Pancreas (tissue), 10 donors: ENCODE measurements around the gene EPS8. TPM values are rescaled to one million over a fixed set of nuclear protein-coding genes. Genes with fewer than 3 reads are reported as not detected.

ENCODE experiments used
- ATAC-seq, 4 donors: fragments of 200-7000 bp; cut with Tn5 transposase; one replicate each; pipeline versions ENCODE4 v1.8.0 to v1.9.1; 2020; ENCODE audit warnings: mild to moderate bottlenecking in 4 of 4, moderate library complexity in 4 of 4
- DNase-seq, 6 donors: peaks; one replicate each; pipeline ENCODE4 v3.0.0-alpha.2; 2020
- FAIRE-seq: peaks from 2 replicates; lab custom pipeline; 2012; peaks lifted over from hg19 to GRCh38; lab: Jason Lieb, UNC
- H3K27ac ChIP-seq, 4 donors: fragments of 200-600 bp; sonication (generic); 1 replicate in 3 of 4; 2 replicates in 1 of 4; pipeline versions ENCODE4 v1.5.0 to v1.8.0; 2020
- H3K27me3 ChIP-seq, 4 donors: fragments of 200-600 bp; one replicate each; pipeline ENCODE4 v1.8.0; 2021
- H3K36me3 ChIP-seq, 3 donors: fragments of 200-600 bp; sonication (generic) in 1 of 3; one replicate each; pipeline versions ENCODE4 v1.5.0 to v1.8.0; 2020 to 2021
- H3K4me1 ChIP-seq, 3 donors: fragments of 200-600 bp; one replicate each; pipeline ENCODE4 v1.8.0; 2021
- H3K4me3 ChIP-seq, 4 donors: fragments of 200-600 bp; sonication (generic) in 2 of 4; one replicate each; pipeline versions ENCODE4 v1.5.0 to v1.8.0; 2020 to 2021
- H3K9me3 ChIP-seq, 4 donors: fragments of 200-600 bp; one replicate each; pipeline ENCODE4 v1.8.0; 2021
- WGBS, 2 donors: extraction: QIAGEN DNeasy Blood & Tissue Kit; methylation state at CpG; one replicate each; pipeline ENCODE4 v1.1.7; 2013; 5-methylcytosine and 5-hydroxymethylcytosine counted together
- intact Hi-C, 3 donors: fragments of 100-400 bp; cut with DNase I; formaldehyde crosslinking; loops; one replicate each; pipeline versions ENCODE4 v1.11.1 to v1.14.2; 2022
- polyA plus RNA-seq, 2 donors: library from polyadenylated mRNA; stranded (reverse); fragments of 200-250 nt; gene quantifications; one replicate each; pipeline ENCODE4 v1.2.3, GENCODE V29; 2013
- total RNA-seq, 6 donors: library from RNA; stranded (reverse); fragmentation: NEBNext Ultra II Directional in 4 of 6; extraction: Animal tissue kit (Norgen Biotek cat#: 25700) in 4 of 6; gene quantifications; one replicate each; pipeline versions ENCODE4 v1.2.1 to v1.2.4, GENCODE V29; 2021 to 2023
- TF ChIP-seq, protein P1 (sequence below), 4 donors: fragments of 200-600 bp; sonication (generic) in 3 of 4; IDR thresholded peaks; one replicate each; pipeline versions ENCODE4 v1.5.0 to v1.8.0; 2021; ENCODE audit warnings: antibody characterized with exemption in 4 of 4
- donor health status: healthy with polysubstance abuse.
- donor health status: DM: no; HTN: no; CAD: no; lungs with moderate emphysema.
- donor health status: DM: no; HTN: no; CAD: no.
- donor health status: control.
- donor health status: control.
- donor health status: Bipolar disorder and iron deficiency.
- donor health status: DM: yes; HTN: yes; CAD: no.
- donor health status: DM: no; HTN: no; CAD: no.
- donor health status: DM: no; HTN: no; CAD: no.
- donor health status: DM: yes; HTN: yes; CAD: no.

EPS8 gene
- total and polyA plus RNA-seq, 8 donors, result 8.2 to 26.7 (median 10.6) TPM

- TF ChIP-seq, protein P1, sequence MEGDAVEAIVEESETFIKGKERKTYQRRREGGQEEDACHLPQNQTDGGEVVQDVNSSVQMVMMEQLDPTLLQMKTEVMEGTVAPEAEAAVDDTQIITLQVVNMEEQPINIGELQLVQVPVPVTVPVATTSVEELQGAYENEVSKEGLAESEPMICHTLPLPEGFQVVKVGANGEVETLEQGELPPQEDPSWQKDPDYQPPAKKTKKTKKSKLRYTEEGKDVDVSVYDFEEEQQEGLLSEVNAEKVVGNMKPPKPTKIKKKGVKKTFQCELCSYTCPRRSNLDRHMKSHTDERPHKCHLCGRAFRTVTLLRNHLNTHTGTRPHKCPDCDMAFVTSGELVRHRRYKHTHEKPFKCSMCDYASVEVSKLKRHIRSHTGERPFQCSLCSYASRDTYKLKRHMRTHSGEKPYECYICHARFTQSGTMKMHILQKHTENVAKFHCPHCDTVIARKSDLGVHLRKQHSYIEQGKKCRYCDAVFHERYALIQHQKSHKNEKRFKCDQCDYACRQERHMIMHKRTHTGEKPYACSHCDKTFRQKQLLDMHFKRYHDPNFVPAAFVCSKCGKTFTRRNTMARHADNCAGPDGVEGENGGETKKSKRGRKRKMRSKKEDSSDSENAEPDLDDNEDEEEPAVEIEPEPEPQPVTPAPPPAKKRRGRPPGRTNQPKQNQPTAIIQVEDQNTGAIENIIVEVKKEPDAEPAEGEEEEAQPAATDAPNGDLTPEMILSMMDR (IDR thresholded peaks at IDR 0.05), result no peak
- DNase-seq, result no peak
Observed at GRCh38 chr12:15830538-15830937, 41.4 kb upstream of the EPS8 start.

DNA sequence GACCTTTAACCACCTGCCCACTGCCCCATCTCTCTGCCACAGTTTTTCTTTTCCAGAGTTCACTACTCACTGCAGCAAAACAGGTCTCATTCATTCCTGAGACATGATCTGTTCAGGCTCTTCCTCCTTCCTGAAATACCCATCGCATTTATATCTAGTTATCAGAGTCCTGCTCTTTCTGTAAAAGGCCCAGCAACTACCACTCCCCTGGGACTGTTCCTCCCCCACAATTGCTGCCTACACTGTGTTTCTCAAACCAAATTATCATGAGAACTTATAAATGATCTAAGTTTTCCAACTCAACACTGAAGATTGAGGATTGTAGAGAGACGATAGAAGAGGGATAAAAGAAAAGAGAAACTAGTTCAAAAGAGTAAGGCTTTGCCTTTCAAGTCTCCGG lies 40.8 kb upstream of the EPS8 start:
- intact Hi-C loops, result no loop called here
- no peaks in the 10 kb centered on the region for H3K36me3 ChIP-seq
- FAIRE-seq (no peak), ATAC-seq (peak in 2 of 4 donors; percentile 18 to 33), DNase-seq (no peak)
- no peak overlapping the region for H3K4me3 ChIP-seq
- WGBS, 2 donors, result 74 to 81% methylated on average over 3 of the region's 3 CpGs
- no peaks in the 10 kb centered on the region for H3K9me3 ChIP-seq
- TF ChIP-seq, protein P1 (IDR thresholded peaks at IDR 0.05), result no peak
- H3K27ac ChIP-seq, result no peak overlapping the region
- H3K4me1 ChIP-seq, result no peaks in the 10 kb centered on the region
- no peaks in the 10 kb centered on the region for H3K27me3 ChIP-seq

More at GRCh38 chr12:15830538-15830937, 41.4 kb upstream of the EPS8 start:
- Histone ChIP-seq H3K27ac (no peak overlapping the region), H3K27me3 (no peaks in the 10 kb centered on the region), H3K4me1 (no peaks in the 10 kb centered on the region), H3K36me3 (no peaks in the 10 kb centered on the region), H3K9me3 (no peaks in the 10 kb centered on the region), H3K4me3 (no peak overlapping the region)
- intact Hi-C loops, result no loop called here
- ATAC-seq (peak in 2 of 4 donors; percentile 47 to 65), FAIRE-seq (no peak)
- 61 to 65% methylated on average over 3 of the region's 3 CpGs for WGBS, 2 donors

GRCh38 chr12:15829255-15829654 lies 40.1 kb upstream of the EPS8 start:
- FAIRE-seq, result no peak

DNA sequence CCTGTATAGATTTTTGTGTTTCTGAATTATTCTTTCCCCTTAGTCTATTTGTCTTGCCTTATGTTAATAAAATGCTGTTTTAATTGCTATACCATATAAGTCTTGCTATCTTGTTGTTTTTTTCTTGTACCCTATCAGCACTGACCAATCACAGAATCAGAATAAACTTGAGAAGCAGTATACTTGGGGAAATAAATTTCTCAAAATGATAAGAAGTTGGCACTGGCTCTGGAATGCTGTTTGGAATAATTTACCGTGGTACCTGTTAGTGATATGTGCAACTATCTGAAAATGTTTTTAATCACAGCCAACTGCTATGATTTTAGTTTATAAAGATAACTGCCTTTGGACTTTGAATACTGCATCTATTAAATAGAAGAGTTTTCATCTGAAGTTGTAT lies 37.9 kb upstream of the EPS8 start:
- FAIRE-seq, result peak; percentile 81
- no peaks in the 10 kb centered on the region for H3K27me3 ChIP-seq
- peak in 1 of 4 donors; percentile 45 for ATAC-seq
- peaks cover 0 to 11% (median 0%) of the 10 kb centered on the region in 3 donors for H3K4me1 ChIP-seq
- no peak for DNase-seq
- H3K27ac ChIP-seq, result no peak overlapping the region
- intact Hi-C loops, result no loop called here
- TF ChIP-seq, protein P1 (IDR thresholded peaks at IDR 0.05), result no peak
- no peaks in the 10 kb centered on the region for H3K9me3 ChIP-seq
- H3K4me3 ChIP-seq, result no peak overlapping the region
- 6 to 8% methylated on average over 1 of the region's 1 CpG for WGBS, 2 donors
- no peaks in the 10 kb centered on the region for H3K36me3 ChIP-seq

More at GRCh38 chr12:15829255-15829654, 40.1 kb upstream of the EPS8 start:
- H3K27me3 ChIP-seq, result no peaks in the 10 kb centered on the region
- intact Hi-C loops, result no loop called here
- 83 to 88% methylated on average over 3 of the region's 3 CpGs for WGBS, 2 donors
- H3K27ac ChIP-seq, result no peak overlapping the region
- no peaks in the 10 kb centered on the region for H3K4me1 ChIP-seq
- no peaks in the 10 kb centered on the region for H3K9me3 ChIP-seq
- H3K4me3 ChIP-seq, result no peak overlapping the region
- TF ChIP-seq, protein P1 (IDR thresholded peaks at IDR 0.05), result no peak
- no peaks in the 10 kb centered on the region for H3K36me3 ChIP-seq
- no peak for DNase-seq
- no peak for ATAC-seq

- intact Hi-C loops, result no loop called here
Observed at GRCh38 chr12:15824516-15824915, 35.3 kb upstream of the EPS8 start.

More at GRCh38 chr12:15824516-15824915, 35.3 kb upstream of the EPS8 start:
- FAIRE-seq (no peak), ATAC-seq (no peak), DNase-seq (no peak)
- Histone ChIP-seq H3K27me3 (no peaks in the 10 kb centered on the region), H3K9me3 (no peaks in the 10 kb centered on the region), H3K4me3 (no peak overlapping the region), H3K4me1 (peaks cover 0 to 11% (median 0%) of the 10 kb centered on the region in 3 donors), H3K27ac (no peak overlapping the region), H3K36me3 (no peaks in the 10 kb centered on the region)
- TF ChIP-seq, protein P1 (IDR thresholded peaks at IDR 0.05), result no peak
- 91 to 93% methylated on average over 3 of the region's 3 CpGs for WGBS, 2 donors
